Measurements from ENCODE around the gene PF4V1. TPM values are rescaled to one million over a fixed set of nuclear protein-coding genes. Genes with fewer than 3 reads are reported as not detected.

Gene PF4V1
- total RNA-seq, 2 donors from 2014 or later = not detected

DNA sequence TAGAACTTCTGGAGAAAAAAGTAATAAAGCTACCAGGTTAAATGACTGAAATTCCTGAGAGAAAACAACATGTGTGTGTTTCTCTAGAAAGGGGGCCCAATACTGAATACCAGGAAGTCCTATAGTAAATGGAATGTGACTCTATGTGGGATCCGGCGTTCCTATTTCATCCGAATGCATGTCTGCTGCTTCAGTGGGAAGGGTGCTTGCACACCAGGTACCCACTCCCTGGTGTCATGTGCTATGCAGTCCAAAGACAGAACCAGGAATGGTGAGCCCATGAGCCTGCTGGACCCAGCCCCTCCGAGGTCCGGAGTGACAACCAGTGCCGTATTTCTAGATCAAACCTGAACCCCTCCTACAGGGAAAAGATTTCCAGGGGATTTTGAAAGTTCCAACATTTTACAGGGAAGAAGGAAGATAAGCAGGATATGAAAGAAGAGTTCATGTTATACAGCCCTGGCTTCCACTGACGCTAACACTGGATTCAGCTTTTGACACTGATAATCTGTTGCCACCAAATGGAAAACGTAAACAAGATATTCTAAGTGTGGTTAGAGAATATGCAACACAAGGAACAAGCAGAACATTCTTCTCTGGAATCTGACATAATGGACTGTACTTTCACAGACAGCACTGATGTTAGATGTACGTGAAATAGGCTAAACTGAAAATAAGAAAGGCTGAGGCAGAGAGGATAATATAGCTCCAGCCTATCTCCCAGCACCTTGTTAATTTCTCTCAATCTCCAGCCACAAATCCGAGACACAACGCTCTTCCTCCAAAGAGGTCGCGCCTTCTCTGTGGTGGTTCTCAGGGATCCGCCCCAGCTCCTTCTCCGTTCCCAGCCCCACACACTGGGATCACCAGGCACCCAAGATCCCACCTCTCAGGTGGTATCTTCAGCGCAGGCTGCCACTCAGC, 15.4 kb downstream of the PF4V1 start:
- no peak overlapping the region for H3K27ac Mint-ChIP-seq
- ATAC-seq (replicated peaks in 1 of 2) (no peak), DNase-seq (no peak)
- no peak overlapping the region for H3K4me3 Mint-ChIP-seq
- peaks cover 20% of the 10 kb centered on the region for H3K27me3 Mint-ChIP-seq (ENCODE audit: low read depth)
- no peaks in the 10 kb centered on the region for H3K9me3 Mint-ChIP-seq
- H3K4me1 Mint-ChIP-seq (ENCODE audit: low read depth) = no peaks in the 10 kb centered on the region
- no peaks in the 10 kb centered on the region for H3K36me3 Mint-ChIP-seq (ENCODE audit: insufficient read depth in 2 of 2)

- peaks cover 20% of the 10 kb centered on the region for H3K27me3 Mint-ChIP-seq (ENCODE audit: low read depth)
- ATAC-seq (replicated peaks in 1 of 2) (peak in 1 of 2 donors; percentile 39), DNase-seq (no peak)
- no peaks in the 10 kb centered on the region for H3K9me3 Mint-ChIP-seq
- no peak within 1 kb of the TSS for H3K27ac Mint-ChIP-seq
- H3K4me1 Mint-ChIP-seq (ENCODE audit: low read depth) = no peaks in the 10 kb centered on the region
- H3K36me3 Mint-ChIP-seq (ENCODE audit: insufficient read depth in 2 of 2) = no peaks in the 10 kb centered on the region
- peak within 1 kb of the TSS; percentile 14 to 59 for H3K4me3 Mint-ChIP-seq
These were observed 16.3 kb downstream of the PF4V1 start, which contains the start of gene CXCL1 for GRCh38 chr4:73869130-73870055. Gene CXCL1 (plus strand): TSS chr4:73869393. CDS start chr4:73869471, 78 bp downstream.

DNA sequence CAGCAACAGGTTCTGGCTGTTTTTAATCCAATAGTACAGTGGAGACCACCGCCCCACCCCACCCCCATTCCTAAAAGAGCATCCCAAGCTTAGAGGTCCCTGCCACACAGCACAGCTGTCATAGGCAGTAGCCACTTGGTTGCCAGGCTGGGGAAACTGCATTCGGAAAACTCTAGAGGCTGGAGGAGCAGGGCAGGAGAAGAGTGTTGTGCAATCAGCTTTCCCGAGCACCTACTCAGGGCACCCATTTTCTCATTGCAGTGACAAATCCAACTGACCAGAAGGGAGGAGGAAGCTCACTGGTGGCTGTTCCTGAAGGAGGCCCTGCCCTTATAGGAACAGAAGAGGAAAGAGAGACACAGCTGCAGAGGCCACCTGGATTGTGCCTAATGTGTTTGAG, 17.2 kb downstream of the PF4V1 start:
- Mint-ChIP-seq H3K36me3 (ENCODE audit: insufficient read depth in 2 of 2) (no peaks in the 10 kb centered on the region), H3K4me3 (no peak overlapping the region), H3K4me1 (ENCODE audit: low read depth) (no peaks in the 10 kb centered on the region), H3K27ac (no peak overlapping the region), H3K9me3 (no peaks in the 10 kb centered on the region), H3K27me3 (ENCODE audit: low read depth) (peaks cover 20% of the 10 kb centered on the region)
- DNase-seq (no peak), ATAC-seq (replicated peaks in 1 of 2) (no peak)

DNA sequence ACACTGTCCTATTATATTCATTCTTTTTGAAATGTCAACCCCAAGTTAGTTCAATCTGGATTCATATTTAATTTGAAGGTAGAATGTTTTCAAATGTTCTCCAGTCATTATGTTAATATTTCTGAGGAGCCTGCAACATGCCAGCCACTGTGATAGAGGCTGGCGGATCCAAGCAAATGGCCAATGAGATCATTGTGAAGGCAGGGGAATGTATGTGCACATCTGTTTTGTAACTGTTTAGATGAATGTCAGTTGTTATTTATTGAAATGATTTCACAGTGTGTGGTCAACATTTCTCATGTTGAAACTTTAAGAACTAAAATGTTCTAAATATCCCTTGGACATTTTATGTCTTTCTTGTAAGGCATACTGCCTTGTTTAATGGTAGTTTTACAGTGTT, 17.7 kb downstream of the PF4V1 start:
- H3K27me3 Mint-ChIP-seq (ENCODE audit: low read depth) = peaks cover 20% of the 10 kb centered on the region
- no peak for ATAC-seq (replicated peaks in 1 of 2)
- no peak overlapping the region for H3K4me3 Mint-ChIP-seq

GRCh38 chr4:73871511-73872310, 18.6 kb downstream of the PF4V1 start:
- no peaks in the 10 kb centered on the region for H3K4me1 Mint-ChIP-seq (ENCODE audit: low read depth)
- H3K9me3 Mint-ChIP-seq = no peaks in the 10 kb centered on the region
- no peak for ATAC-seq (replicated peaks in 1 of 2)
- peaks cover 20% of the 10 kb centered on the region for H3K27me3 Mint-ChIP-seq (ENCODE audit: low read depth)
- no peak overlapping the region for H3K27ac Mint-ChIP-seq
- no peak overlapping the region for H3K4me3 Mint-ChIP-seq
- DNase-seq = no peak
- no peaks in the 10 kb centered on the region for H3K36me3 Mint-ChIP-seq (ENCODE audit: insufficient read depth in 2 of 2)

More for the DNA sequence above, 17.7 kb downstream of the PF4V1 start:
- Mint-ChIP-seq H3K36me3 (ENCODE audit: insufficient read depth in 2 of 2) (no peaks in the 10 kb centered on the region), H3K27ac (no peak overlapping the region), H3K4me1 (ENCODE audit: low read depth) (no peaks in the 10 kb centered on the region), H3K9me3 (no peaks in the 10 kb centered on the region)
- no peak for DNase-seq

- H3K27ac Mint-ChIP-seq = no peak overlapping the region
- no peaks in the 10 kb centered on the region for H3K4me1 Mint-ChIP-seq (ENCODE audit: low read depth)
- DNase-seq (no peak), ATAC-seq (replicated peaks in 1 of 2) (no peak)
- no peak overlapping the region for H3K4me3 Mint-ChIP-seq
- no peaks in the 10 kb centered on the region for H3K36me3 Mint-ChIP-seq (ENCODE audit: insufficient read depth in 2 of 2)
- H3K27me3 Mint-ChIP-seq (ENCODE audit: low read depth) = peaks cover 20% of the 10 kb centered on the region
- H3K9me3 Mint-ChIP-seq = no peaks in the 10 kb centered on the region
These were observed 19.4 kb downstream of the PF4V1 start for GRCh38 chr4:73872316-73873108.

- H3K36me3 Mint-ChIP-seq (ENCODE audit: insufficient read depth in 2 of 2) = no peaks in the 10 kb centered on the region
- H3K9me3 Mint-ChIP-seq = no peaks in the 10 kb centered on the region
- no peak overlapping the region for H3K27ac Mint-ChIP-seq
- no peak overlapping the region for H3K4me3 Mint-ChIP-seq
- no peak for DNase-seq
- no peaks in the 10 kb centered on the region for H3K4me1 Mint-ChIP-seq (ENCODE audit: low read depth)
- no peak for ATAC-seq (replicated peaks in 1 of 2)
- H3K27me3 Mint-ChIP-seq (ENCODE audit: low read depth) = peaks cover 7% of the 10 kb centered on the region
These were observed 21.3 kb downstream of the PF4V1 start for GRCh38 chr4:73874386-73874785.

GRCh38 chr4:73875401-73875800, 22.3 kb downstream of the PF4V1 start:
- H3K27me3 Mint-ChIP-seq (ENCODE audit: low read depth) = no peaks in the 10 kb centered on the region

DNA sequence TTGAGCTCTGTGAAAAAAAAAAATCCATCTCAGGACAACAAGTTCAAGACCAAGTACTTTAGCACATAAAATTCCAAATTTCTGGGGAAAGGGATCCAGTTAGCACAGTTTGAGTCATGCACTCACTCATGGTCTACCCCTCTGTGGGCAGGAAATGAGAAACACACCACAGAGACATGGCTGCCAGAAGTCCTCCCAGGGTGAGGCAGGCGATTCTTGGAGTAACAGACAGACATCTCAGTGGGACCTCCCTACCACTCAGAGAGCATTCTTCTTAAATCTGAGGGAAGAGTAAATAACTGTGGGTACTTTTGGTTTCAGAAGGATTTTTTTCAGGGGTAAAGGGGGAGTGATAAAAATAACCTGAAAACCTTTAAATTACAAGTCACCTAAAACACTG, 30.2 kb downstream of the PF4V1 start:
- Mint-ChIP-seq H3K27me3 (ENCODE audit: low read depth) (peaks cover 5% of the 10 kb centered on the region), H3K4me1 (ENCODE audit: low read depth) (no peaks in the 10 kb centered on the region), H3K36me3 (ENCODE audit: insufficient read depth in 2 of 2) (no peaks in the 10 kb centered on the region), H3K4me3 (no peak overlapping the region), H3K9me3 (no peaks in the 10 kb centered on the region), H3K27ac (no peak overlapping the region)
- ATAC-seq (replicated peaks in 1 of 2) = no peak
- DNase-seq = no peak

More at GRCh38 chr4:73875401-73875800, 22.3 kb downstream of the PF4V1 start:
- Mint-ChIP-seq H3K9me3 (no peaks in the 10 kb centered on the region), H3K36me3 (ENCODE audit: insufficient read depth in 2 of 2) (no peaks in the 10 kb centered on the region), H3K4me3 (no peak overlapping the region), H3K27ac (no peak overlapping the region), H3K4me1 (ENCODE audit: low read depth) (no peaks in the 10 kb centered on the region)
- ATAC-seq (replicated peaks in 1 of 2) = no peak
- DNase-seq = no peak

GRCh38 chr4:73885574-73886267, 32.6 kb downstream of the PF4V1 start:
- no peaks in the 10 kb centered on the region for H3K36me3 Mint-ChIP-seq (ENCODE audit: insufficient read depth in 2 of 2)
- no peak for ATAC-seq (replicated peaks in 1 of 2)

DNA sequence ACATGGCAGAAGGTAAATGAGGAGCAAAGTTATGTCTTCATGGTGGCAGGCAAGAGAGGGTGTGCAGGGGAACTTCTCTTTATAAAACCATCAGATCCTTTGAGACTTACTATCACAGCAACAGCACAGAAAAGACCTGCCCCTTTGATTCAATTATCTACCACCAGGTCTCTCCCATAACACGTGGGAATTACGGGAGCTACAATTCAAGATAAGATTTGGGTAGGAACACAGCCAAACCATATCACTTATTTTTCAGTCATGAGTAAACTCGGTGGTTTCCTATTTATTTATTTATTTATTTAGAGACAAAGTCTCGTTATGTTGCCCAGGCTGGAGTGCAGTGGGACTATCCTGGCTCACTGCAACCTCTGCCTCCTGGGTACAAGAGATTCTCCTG, 38.2 kb downstream of the PF4V1 start:
- Mint-ChIP-seq H3K4me3 (no peak overlapping the region), H3K27ac (no peak overlapping the region), H3K4me1 (ENCODE audit: low read depth) (no peaks in the 10 kb centered on the region), H3K9me3 (no peaks in the 10 kb centered on the region), H3K27me3 (ENCODE audit: low read depth) (peaks cover 6% of the 10 kb centered on the region), H3K36me3 (ENCODE audit: insufficient read depth in 2 of 2) (no peaks in the 10 kb centered on the region)
- ATAC-seq (replicated peaks in 1 of 2) = no peak
- DNase-seq = no peak

More at GRCh38 chr4:73885574-73886267, 32.6 kb downstream of the PF4V1 start:
- H3K4me3 Mint-ChIP-seq = no peak overlapping the region
- H3K27ac Mint-ChIP-seq = no peak overlapping the region
- no peaks in the 10 kb centered on the region for H3K9me3 Mint-ChIP-seq
- H3K4me1 Mint-ChIP-seq (ENCODE audit: low read depth) = no peaks in the 10 kb centered on the region
- DNase-seq = no peak
- H3K27me3 Mint-ChIP-seq (ENCODE audit: low read depth) = peaks cover 6% of the 10 kb centered on the region
